HepG2 (cell line): ENCODE results near the gene SLC2A8. TPM values are rescaled to one million over a fixed set of nuclear protein-coding genes. Genes with fewer than 3 reads are reported as not detected.
A peak's percentile ranks its signal among the peaks of the same experiment; 100 is the strongest.

ENCODE experiments used
- GMEB2 ChIP-seq: IDR thresholded peaks from 2 replicates; pipeline ENCODE4 v1.6.1; 2016; ENCODE audit warnings: missing biosample characterization, missing genetic modification reagents, low read depth
- IRF1 ChIP-seq: sonication (generic); formaldehyde crosslinking; IDR thresholded peaks from 2 replicates; pipeline ENCODE4 v1.4.0; 2020; ENCODE audit warnings: low read depth, mild to moderate bottlenecking, missing genetic modification reagents
- PAXIP1 ChIP-seq: sonication (generic); formaldehyde crosslinking; conservative IDR thresholded peaks from 2 replicates; pipeline ENCODE4 v1.4.0; 2020; ENCODE audit warnings: mild to moderate bottlenecking, missing genetic modification reagents, moderate library complexity
- ZFP36L2 ChIP-seq: sonication (generic); formaldehyde crosslinking; IDR thresholded peaks from 2 replicates; pipeline ENCODE4 v1.4.0; 2020; ENCODE audit warnings: missing genetic modification reagents
- ZHX2 ChIP-seq, 2 experiments: sonication (generic) in 1 of 2; formaldehyde crosslinking in 1 of 2; IDR thresholded peaks; 2 replicates each; pipeline versions ENCODE4 v1.6.1 to v1.9.0; 2014 to 2022; ENCODE audit warnings: antibody characterized with exemption in 1 of 2, borderline replicate concordance in 1 of 2, inconsistent platforms in 1 of 2, low read depth in 1 of 2, missing genetic modification reagents in 1 of 2
- ZNF317 ChIP-seq: sonication (generic); formaldehyde crosslinking; IDR thresholded peaks from 2 replicates; pipeline ENCODE4 v1.5.0; 2020; ENCODE audit warnings: mild to moderate bottlenecking, missing genetic modification reagents
- ZNF781 ChIP-seq: sonication (generic); formaldehyde crosslinking; IDR thresholded peaks from 2 replicates; pipeline ENCODE4 v1.5.1; 2020; ENCODE audit warnings: borderline replicate concordance, mild to moderate bottlenecking, missing genetic modification reagents; ENCODE audit errors: not compliant biosample characterization
- polyA plus RNA-seq, 8 experiments: library from polyadenylated mRNA; depleted of rRNA in 3 of 8; stranded (reverse) in 7 of 8; unstranded in 1 of 8; fragments of >200 nt; fragmentation: Illumina TruSeq in 4 of 8; extraction: Trizol in 4 of 8; gene quantifications; 2 replicates each; pipeline versions ENCODE4 v1.2.1 to v1.2.3, GENCODE V29; 2011 to 2016; ENCODE audit warnings: low read depth in 4 of 8, missing spikeins in 1 of 8, mixed read lengths in 1 of 8; ENCODE audit not compliant: insufficient read depth in 1 of 8
- total RNA-seq, 5 experiments: library from RNA; depleted of rRNA; stranded (reverse); fragments of >200 nt; fragmentation: Illumina TruSeq; extraction: Trizol; gene quantifications; 2 replicates each; pipeline ENCODE4 v1.2.3, GENCODE V29; 2016; ENCODE audit warnings: low read depth in 1 of 5
- TF ChIP-seq, protein P1 (sequence below): sonication (generic); formaldehyde crosslinking; IDR thresholded peaks from 2 replicates; pipeline ENCODE4 v1.4.0; 2020; ENCODE audit warnings: missing genetic modification reagents
- TF ChIP-seq, protein P2 (sequence below): sonication (generic); formaldehyde crosslinking; IDR thresholded peaks from 2 replicates; pipeline ENCODE4 v1.4.0; 2020; ENCODE audit warnings: missing genetic modification reagents

Gene SLC2A8
- total and polyA plus RNA-seq, 2 of the 13 experiments (the other 11 are each of a cell fraction or from before 2014, with no cell fraction given): 22.6 to 48.6 TPM

DNA sequence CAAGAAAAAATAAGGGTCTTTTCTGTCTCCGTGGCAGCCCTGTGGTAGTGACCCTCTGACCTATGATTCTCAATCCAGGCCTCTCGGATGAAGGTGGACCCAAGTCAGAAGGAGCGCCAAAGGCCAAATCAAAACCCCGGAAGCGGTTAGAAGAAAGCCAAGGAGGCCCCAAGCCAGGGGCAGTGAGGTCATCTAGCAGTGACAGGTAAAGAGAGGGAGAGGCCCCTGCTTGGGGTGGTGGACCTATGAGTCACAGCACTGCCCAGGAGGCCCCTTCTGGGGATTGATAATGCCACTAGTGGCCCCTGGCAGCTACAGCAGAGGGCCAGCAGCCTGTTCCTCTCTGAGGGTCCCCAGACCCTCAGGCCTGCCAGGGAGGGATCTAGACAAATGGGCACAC, 6.4 kb upstream of the SLC2A8 start (continued):
- TF ChIP-seq, protein P1, sequence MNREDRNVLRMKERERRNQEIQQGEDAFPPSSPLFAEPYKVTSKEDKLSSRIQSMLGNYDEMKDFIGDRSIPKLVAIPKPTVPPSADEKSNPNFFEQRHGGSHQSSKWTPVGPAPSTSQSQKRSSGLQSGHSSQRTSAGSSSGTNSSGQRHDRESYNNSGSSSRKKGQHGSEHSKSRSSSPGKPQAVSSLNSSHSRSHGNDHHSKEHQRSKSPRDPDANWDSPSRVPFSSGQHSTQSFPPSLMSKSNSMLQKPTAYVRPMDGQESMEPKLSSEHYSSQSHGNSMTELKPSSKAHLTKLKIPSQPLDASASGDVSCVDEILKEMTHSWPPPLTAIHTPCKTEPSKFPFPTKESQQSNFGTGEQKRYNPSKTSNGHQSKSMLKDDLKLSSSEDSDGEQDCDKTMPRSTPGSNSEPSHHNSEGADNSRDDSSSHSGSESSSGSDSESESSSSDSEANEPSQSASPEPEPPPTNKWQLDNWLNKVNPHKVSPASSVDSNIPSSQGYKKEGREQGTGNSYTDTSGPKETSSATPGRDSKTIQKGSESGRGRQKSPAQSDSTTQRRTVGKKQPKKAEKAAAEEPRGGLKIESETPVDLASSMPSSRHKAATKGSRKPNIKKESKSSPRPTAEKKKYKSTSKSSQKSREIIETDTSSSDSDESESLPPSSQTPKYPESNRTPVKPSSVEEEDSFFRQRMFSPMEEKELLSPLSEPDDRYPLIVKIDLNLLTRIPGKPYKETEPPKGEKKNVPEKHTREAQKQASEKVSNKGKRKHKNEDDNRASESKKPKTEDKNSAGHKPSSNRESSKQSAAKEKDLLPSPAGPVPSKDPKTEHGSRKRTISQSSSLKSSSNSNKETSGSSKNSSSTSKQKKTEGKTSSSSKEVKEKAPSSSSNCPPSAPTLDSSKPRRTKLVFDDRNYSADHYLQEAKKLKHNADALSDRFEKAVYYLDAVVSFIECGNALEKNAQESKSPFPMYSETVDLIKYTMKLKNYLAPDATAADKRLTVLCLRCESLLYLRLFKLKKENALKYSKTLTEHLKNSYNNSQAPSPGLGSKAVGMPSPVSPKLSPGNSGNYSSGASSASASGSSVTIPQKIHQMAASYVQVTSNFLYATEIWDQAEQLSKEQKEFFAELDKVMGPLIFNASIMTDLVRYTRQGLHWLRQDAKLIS (CRISPR knock-in tag): no peak
- TF ChIP-seq ZFP36L2 (CRISPR knock-in tag) (no peak), ZHX2 (IDR thresholded peaks at IDR 0.05; ENCODE audit: low read depth) (peak; percentile 56; the same call in 1 of the 2 replicates), ZHX2 (CRISPR knock-in tag; IDR thresholded peaks at IDR 0.05; ENCODE audit: borderline replicate concordance) (no peak), GMEB2 (no peak), IRF1 (CRISPR knock-in tag) (no peak), ZNF317 (CRISPR knock-in tag) (0 out of 2 replicates have a peak, but pooled peaks have one; percentile 51), ZNF781 (CRISPR knock-in tag) (peak; percentile 34), PAXIP1 (CRISPR knock-in tag) (peak; percentile 97)
- TF ChIP-seq, protein P2, sequence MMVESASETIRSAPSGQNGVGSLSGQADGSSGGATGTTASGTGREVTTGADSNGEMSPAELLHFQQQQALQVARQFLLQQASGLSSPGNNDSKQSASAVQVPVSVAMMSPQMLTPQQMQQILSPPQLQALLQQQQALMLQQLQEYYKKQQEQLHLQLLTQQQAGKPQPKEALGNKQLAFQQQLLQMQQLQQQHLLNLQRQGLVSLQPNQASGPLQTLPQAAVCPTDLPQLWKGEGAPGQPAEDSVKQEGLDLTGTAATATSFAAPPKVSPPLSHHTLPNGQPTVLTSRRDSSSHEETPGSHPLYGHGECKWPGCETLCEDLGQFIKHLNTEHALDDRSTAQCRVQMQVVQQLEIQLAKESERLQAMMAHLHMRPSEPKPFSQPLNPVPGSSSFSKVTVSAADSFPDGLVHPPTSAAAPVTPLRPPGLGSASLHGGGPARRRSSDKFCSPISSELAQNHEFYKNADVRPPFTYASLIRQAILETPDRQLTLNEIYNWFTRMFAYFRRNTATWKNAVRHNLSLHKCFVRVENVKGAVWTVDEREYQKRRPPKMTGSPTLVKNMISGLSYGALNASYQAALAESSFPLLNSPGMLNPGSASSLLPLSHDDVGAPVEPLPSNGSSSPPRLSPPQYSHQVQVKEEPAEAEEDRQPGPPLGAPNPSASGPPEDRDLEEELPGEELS: peak; percentile 71; the same call in 1 of the 2 replicates
